Measurements from ENCODE around the gene NBPF1.
"Not testable (repeated sequence)": the region's sequence is repeated elsewhere in the genome, so short reads cannot be mapped to it uniquely, and the experiment has no call there.

GRCh38 chr1:16534239-16534828 lies 79.0 kb downstream of the NBPF1 start:
- TF ChIP-seq, protein P1, sequence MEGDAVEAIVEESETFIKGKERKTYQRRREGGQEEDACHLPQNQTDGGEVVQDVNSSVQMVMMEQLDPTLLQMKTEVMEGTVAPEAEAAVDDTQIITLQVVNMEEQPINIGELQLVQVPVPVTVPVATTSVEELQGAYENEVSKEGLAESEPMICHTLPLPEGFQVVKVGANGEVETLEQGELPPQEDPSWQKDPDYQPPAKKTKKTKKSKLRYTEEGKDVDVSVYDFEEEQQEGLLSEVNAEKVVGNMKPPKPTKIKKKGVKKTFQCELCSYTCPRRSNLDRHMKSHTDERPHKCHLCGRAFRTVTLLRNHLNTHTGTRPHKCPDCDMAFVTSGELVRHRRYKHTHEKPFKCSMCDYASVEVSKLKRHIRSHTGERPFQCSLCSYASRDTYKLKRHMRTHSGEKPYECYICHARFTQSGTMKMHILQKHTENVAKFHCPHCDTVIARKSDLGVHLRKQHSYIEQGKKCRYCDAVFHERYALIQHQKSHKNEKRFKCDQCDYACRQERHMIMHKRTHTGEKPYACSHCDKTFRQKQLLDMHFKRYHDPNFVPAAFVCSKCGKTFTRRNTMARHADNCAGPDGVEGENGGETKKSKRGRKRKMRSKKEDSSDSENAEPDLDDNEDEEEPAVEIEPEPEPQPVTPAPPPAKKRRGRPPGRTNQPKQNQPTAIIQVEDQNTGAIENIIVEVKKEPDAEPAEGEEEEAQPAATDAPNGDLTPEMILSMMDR (conservative IDR thresholded peaks at IDR 0.05 in 1 of 2, IDR thresholded peaks at IDR 0.05 in 1 of 2; ENCODE audit: extremely low read depth in 1 of 2, insufficient read depth in 1 of 2, low read depth in 1 of 2, low read length in 2 of 2): not testable (repeated sequence)
- TF ChIP-seq EZH2 (IDR thresholded peaks at IDR 0.05; ENCODE audit: borderline replicate concordance, low read length): not testable (repeated sequence)

Measured in mammary epithelial cell (primary cell).